Spleen (tissue), 11 donors: ENCODE results near the gene SDK1. TPM values are rescaled to one million over a fixed set of nuclear protein-coding genes. Genes with fewer than 3 reads are reported as not detected.
A peak's percentile ranks its signal among the peaks of the same experiment; 100 is the strongest.

Experiments
- DNase-seq: peaks from one replicate; pipeline ENCODE4 v3.0.0-alpha.2; 2020
- H3K27ac ChIP-seq, 8 donors: fragments of 200-600 bp; sonication (generic) in 7 of 8; 1 replicate in 4 of 8; 2 replicates in 4 of 8; pipeline versions ENCODE4 v1.5.0 to v1.8.0; 2016 to 2021; ENCODE audit warnings: inconsistent platforms in 4 of 8, mild to moderate bottlenecking in 4 of 8, moderate library complexity in 1 of 8
- H3K27me3 ChIP-seq, 7 donors: fragments of 200-600 bp; sonication (generic) in 6 of 7; replicated peaks in 1 of 7; 1 replicate in 4 of 7; 2 replicates in 3 of 7; pipeline versions ENCODE4 v1.5.0 to v1.8.0; 2016 to 2021; ENCODE audit warnings: inconsistent platforms in 3 of 7, mild to moderate bottlenecking in 1 of 7
- H3K36me3 ChIP-seq, 6 donors: fragments of 200-600 bp; sonication (generic) in 5 of 6; 1 replicate in 4 of 6; 2 replicates in 2 of 6; pipeline versions ENCODE4 v1.5.0 to v1.8.0; 2016 to 2021; ENCODE audit warnings: inconsistent platforms in 2 of 6
- H3K4me1 ChIP-seq, 6 donors: fragments of 200-600 bp; sonication (generic) in 5 of 6; 1 replicate in 3 of 6; 2 replicates in 3 of 6; pipeline versions ENCODE4 v1.5.0 to v1.8.0; 2016 to 2021; ENCODE audit warnings: inconsistent platforms in 3 of 6
- H3K4me3 ChIP-seq, 8 donors: fragments of 200-600 bp; sonication (generic) in 7 of 8; 1 replicate in 4 of 8; 2 replicates in 4 of 8; pipeline versions ENCODE4 v1.5.0 to v1.8.0; 2016 to 2021; ENCODE audit warnings: inconsistent platforms in 4 of 8, mild to moderate bottlenecking in 4 of 8, moderate library complexity in 2 of 8
- H3K9me3 ChIP-seq, 8 donors: fragments of 200-600 bp; sonication (generic) in 7 of 8; 1 replicate in 4 of 8; 2 replicates in 4 of 8; pipeline versions ENCODE4 v1.5.0 to v1.8.0; 2016 to 2021; ENCODE audit warnings: inconsistent platforms in 4 of 8
- POLR2A ChIP-seq, 3 donors: fragments of 450-650 bp; IDR thresholded peaks; one replicate each; pipeline ENCODE4 v1.5.1; 2017; ENCODE audit warnings: antibody characterized with exemption in 3 of 3, mild to moderate bottlenecking in 1 of 3
- POLR2AphosphoS5 ChIP-seq, 3 donors: sonication (generic); formaldehyde crosslinking; IDR thresholded peaks; one replicate each; pipeline ENCODE4 v1.5.1; 2017; ENCODE audit warnings: antibody characterized with exemption in 3 of 3
- WGBS, 5 donors: extraction: QIAGEN DNeasy Blood & Tissue Kit in 3 of 5; methylation state at CpG; one replicate each; pipeline versions ENCODE4 v1.1.5 to v1.1.7; 2013 to 2018; 5-methylcytosine and 5-hydroxymethylcytosine counted together
- intact Hi-C: fragments of 100-400 bp; cut with DNase I; formaldehyde crosslinking; loops from one replicate; pipeline ENCODE4 v1.15.0; 2023; ENCODE audit warnings: low total_unique reads
- polyA plus RNA-seq, 3 donors: library from polyadenylated mRNA; stranded (reverse); fragments of 200-250 nt; gene quantifications; one replicate each; pipeline ENCODE4 v1.2.1, GENCODE V29; 2013
- total RNA-seq, 7 donors: library from RNA; depleted of rRNA in 3 of 7; stranded (reverse); fragments of >200 nt in 3 of 7; fragmentation: NEBNext Ultra II Directional in 4 of 7; extraction: Animal tissue kit (Norgen Biotek cat#: 25700) in 4 of 7; gene quantifications; one replicate each; pipeline versions ENCODE4 v1.1.0 to v1.2.1, GENCODE V29; 2016 to 2021
- TF ChIP-seq, protein P1 (sequence below), 11 experiments: fragments of 200-600 bp in 7 of 11; fragments of 450-650 bp in 4 of 11; sonication (generic) in 4 of 11; IDR thresholded peaks in 8 of 11; conservative IDR thresholded peaks in 3 of 11; 1 replicate in 7 of 11; 2 replicates in 4 of 11; pipeline versions ENCODE4 v1.4.0 to v1.8.0; 2016 to 2021; ENCODE audit warnings: antibody characterized with exemption in 11 of 11, inconsistent platforms in 4 of 11, mild to moderate bottlenecking in 1 of 11
- donor health status: healthy with polysubstance abuse.
- donor health status: DM: no; HTN: no; CAD: no; lungs with moderate emphysema.
- donor health status: DM: no; HTN: no; CAD: no.
- donor health status: Bipolar disorder and iron deficiency.
- donor health status: healthy.
- donor health status: DM: no; HTN: no; CAD: no.
- donor health status: DM: yes; HTN: yes; CAD: no.

The SDK1 gene
- total and polyA plus RNA-seq, 10 donors, result 3.2 to 54.1 (median 35.1) TPM

DNA sequence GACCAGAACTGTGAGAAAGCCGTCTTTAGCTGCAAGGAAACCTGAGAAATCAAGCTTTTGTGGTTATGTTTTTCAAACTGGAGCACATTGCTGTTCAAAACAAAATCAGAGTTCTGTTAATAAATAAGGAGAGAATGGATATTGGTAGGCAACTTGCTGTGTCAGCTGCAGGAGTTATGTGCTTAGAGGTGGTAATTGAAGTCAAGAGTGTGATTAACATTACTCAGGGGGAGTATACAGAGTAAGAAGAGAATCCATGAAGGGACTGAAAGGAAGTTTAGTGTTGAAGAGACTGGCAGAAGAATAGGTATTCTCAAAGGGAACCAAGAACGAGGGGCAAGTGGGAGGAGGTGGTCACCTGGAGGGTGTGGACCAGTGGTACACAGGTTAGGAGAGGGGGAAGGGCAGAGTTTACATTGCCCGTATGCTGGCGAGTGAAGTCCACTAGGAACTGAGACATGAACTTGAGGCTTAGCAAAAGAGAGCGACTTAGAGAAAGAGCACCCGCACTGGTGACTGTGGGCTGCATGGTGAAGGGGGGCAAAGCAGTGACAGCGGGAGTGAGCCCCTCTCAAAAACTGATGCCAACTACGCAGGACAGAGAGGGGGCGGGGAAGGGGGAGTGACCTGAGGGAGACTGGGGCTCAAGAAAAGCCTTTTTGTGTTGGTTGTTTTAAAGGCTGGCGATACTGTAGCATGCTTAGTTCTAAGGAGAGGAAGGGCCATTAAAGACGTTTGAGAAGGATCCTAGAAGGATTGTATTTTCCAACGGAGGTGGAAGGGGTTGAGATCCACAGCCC is 80.0 kb downstream of the SDK1 start:
- no peaks in the 10 kb centered on the region for H3K4me1 ChIP-seq
- no peak overlapping the region for H3K27ac ChIP-seq
- intact Hi-C loops, result no loop called here
- H3K36me3 ChIP-seq, result no peaks in the 10 kb centered on the region
- H3K9me3 ChIP-seq, result no peaks in the 10 kb centered on the region
- peaks cover 0 to 8% (median 0%) of the 10 kb centered on the region in 7 donors for H3K27me3 ChIP-seq
- DNase-seq, result peak; percentile 61
- 73 to 81% (median 78%) methylated on average over 12 of the region's 12 CpGs for WGBS, 5 donors
- no peak overlapping the region for H3K4me3 ChIP-seq
- TF ChIP-seq, protein P1, sequence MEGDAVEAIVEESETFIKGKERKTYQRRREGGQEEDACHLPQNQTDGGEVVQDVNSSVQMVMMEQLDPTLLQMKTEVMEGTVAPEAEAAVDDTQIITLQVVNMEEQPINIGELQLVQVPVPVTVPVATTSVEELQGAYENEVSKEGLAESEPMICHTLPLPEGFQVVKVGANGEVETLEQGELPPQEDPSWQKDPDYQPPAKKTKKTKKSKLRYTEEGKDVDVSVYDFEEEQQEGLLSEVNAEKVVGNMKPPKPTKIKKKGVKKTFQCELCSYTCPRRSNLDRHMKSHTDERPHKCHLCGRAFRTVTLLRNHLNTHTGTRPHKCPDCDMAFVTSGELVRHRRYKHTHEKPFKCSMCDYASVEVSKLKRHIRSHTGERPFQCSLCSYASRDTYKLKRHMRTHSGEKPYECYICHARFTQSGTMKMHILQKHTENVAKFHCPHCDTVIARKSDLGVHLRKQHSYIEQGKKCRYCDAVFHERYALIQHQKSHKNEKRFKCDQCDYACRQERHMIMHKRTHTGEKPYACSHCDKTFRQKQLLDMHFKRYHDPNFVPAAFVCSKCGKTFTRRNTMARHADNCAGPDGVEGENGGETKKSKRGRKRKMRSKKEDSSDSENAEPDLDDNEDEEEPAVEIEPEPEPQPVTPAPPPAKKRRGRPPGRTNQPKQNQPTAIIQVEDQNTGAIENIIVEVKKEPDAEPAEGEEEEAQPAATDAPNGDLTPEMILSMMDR (IDR thresholded peaks at IDR 0.05 in 8 of 11, conservative IDR thresholded peaks at IDR 0.05 in 3 of 11), result no peak
- TF ChIP-seq POLR2AphosphoS5 (IDR thresholded peaks at IDR 0.05), result no peak
- no peak for TF ChIP-seq POLR2A (IDR thresholded peaks at IDR 0.05)

DNA sequence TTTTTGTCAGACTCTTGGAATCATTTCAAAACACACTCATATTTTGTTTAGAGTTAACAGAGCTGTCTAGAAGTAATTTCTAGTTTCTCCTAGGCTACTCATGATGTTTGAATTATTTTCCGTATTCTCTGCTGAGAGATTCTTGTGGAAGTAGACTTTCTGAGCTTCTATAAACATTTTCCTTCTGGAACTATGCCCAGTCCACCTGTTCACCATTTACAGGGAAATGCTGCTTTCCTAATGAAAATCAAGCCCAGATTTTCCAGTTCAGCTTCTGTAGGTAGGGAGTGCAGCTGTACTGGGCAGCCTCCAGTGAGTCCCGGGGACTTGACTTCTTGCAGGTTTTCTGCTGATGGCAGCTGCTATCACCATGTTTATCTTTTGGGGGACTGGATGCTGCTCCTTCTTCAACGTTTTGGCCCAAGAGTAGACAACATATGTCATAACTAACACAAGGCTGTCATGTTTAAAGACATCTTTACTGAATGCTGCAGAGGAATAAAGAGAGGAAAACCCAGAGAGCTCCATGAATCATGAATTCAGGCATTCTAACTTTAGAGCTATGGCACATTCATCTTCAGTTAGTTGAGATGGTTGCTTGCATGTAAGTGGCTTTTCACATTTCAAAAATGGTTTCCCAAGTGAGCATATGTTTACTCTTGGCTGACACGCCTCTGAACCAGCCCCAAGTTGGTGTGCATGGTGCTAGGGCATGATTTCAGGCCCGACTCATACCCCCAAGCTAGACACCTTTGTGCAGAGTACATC is 85.6 kb downstream of the SDK1 start:
- Histone ChIP-seq H3K27me3 (no peaks in the 10 kb centered on the region), H3K9me3 (peaks cover 0 to 6% (median 0%) of the 10 kb centered on the region in 8 donors), H3K27ac (no peak overlapping the region), H3K4me1 (no peaks in the 10 kb centered on the region), H3K36me3 (no peaks in the 10 kb centered on the region), H3K4me3 (no peak overlapping the region)
- no peak for DNase-seq
- 52 to 76% (median 61%) methylated on average over 5 of the region's 5 CpGs for WGBS, 5 donors
- intact Hi-C loops, result no loop called here
- TF ChIP-seq POLR2A (IDR thresholded peaks at IDR 0.05), result no peak
- TF ChIP-seq POLR2AphosphoS5 (IDR thresholded peaks at IDR 0.05), result no peak
- TF ChIP-seq, protein P1 (IDR thresholded peaks at IDR 0.05 in 8 of 11, conservative IDR thresholded peaks at IDR 0.05 in 3 of 11), result no peak

- intact Hi-C loops, result no loop called here
- Histone ChIP-seq H3K9me3 (peaks cover 4 to 61% (median 37%) of the 10 kb centered on the region in 8 donors), H3K27ac (no peak overlapping the region), H3K4me1 (no peaks in the 10 kb centered on the region), H3K36me3 (no peaks in the 10 kb centered on the region), H3K4me3 (no peak overlapping the region), H3K27me3 (no peaks in the 10 kb centered on the region)
- 83 to 96% (median 87%) methylated on average over 3 of the region's 3 CpGs for WGBS, 5 donors
- TF ChIP-seq, protein P1 (IDR thresholded peaks at IDR 0.05 in 8 of 11, conservative IDR thresholded peaks at IDR 0.05 in 3 of 11), result no peak
- TF ChIP-seq POLR2AphosphoS5 (IDR thresholded peaks at IDR 0.05) (no peak), POLR2A (IDR thresholded peaks at IDR 0.05) (no peak)
- DNase-seq, result no peak
Observed at GRCh38 chr7:3393862-3394261, 92.8 kb downstream of the SDK1 start.

- TF ChIP-seq POLR2AphosphoS5 (IDR thresholded peaks at IDR 0.05) (no peak), POLR2A (IDR thresholded peaks at IDR 0.05) (no peak)
- TF ChIP-seq, protein P1 (IDR thresholded peaks at IDR 0.05 in 8 of 11, conservative IDR thresholded peaks at IDR 0.05 in 3 of 11), result no peak
- H3K27me3 ChIP-seq, result no peaks in the 10 kb centered on the region
- H3K27ac ChIP-seq, result no peak overlapping the region
- H3K4me3 ChIP-seq, result no peak overlapping the region
- intact Hi-C loops, result no loop called here
- peaks cover 4 to 59% (median 37%) of the 10 kb centered on the region in 8 donors for H3K9me3 ChIP-seq
- no peaks in the 10 kb centered on the region for H3K4me1 ChIP-seq
- DNase-seq, result no peak
- H3K36me3 ChIP-seq, result no peaks in the 10 kb centered on the region
- WGBS, 5 donors, result 88 to 95% (median 92%) methylated on average over 3 of the region's 3 CpGs
Observed at GRCh38 chr7:3397324-3397723, 96.3 kb downstream of the SDK1 start.
